HepG2 (cell line): ENCODE measurements around the gene CLPTM1L. TPM values are rescaled to one million over a fixed set of nuclear protein-coding genes. Genes with fewer than 3 reads are reported as not detected.

ENCODE experiments used
- ATAC-seq: fragments of 200-7000 bp; cut with Tn5 transposase; 3 replicates; pipeline ENCODE4 v1.9.1; 2020; ENCODE audit warnings: mild to moderate bottlenecking, moderate library complexity
- BruUV-seq: library from RNA; stranded (reverse); fragments of 400-500 nt; replicated peaks from 2 replicates; lab custom pipeline; 2021; lab: Mats Ljungman, UMichigan
- CTCF ChIA-PET: fragments of 300-600 bp; formaldehyde crosslinking; extraction: SDS; loops from one replicate; lab custom pipeline; 2021; ENCODE audit warnings: low total read pairs, inconsistent platforms, low intra/inter-chr PET ratio; lab: Yijun Ruan, JAX
- POLR2A ChIA-PET: fragments of 350-600 bp; sonication (Branson Sonifier 250); formaldehyde crosslinking; loops from one replicate; lab custom pipeline; 2020; ENCODE audit warnings: antibody characterized with exemption, inconsistent platforms; lab: Yijun Ruan, JAX
- DNase-seq: peaks from one replicate; pipeline ENCODE4 v3.0.0-alpha.2; 2015; ENCODE audit warnings: low spot score
- FAIRE-seq: peaks from 3 replicates; lab custom pipeline; 2011; peaks lifted over from hg19 to GRCh38; lab: Jason Lieb, UNC
- H2AFZ ChIP-seq: one replicate; pipeline ENCODE4 v1.6.1; 2011; ENCODE audit warnings: low read length, inconsistent platforms
- H3K27ac ChIP-seq: fragments of 300-600 bp; 3 replicates; pipeline ENCODE4 v1.8.0; 2011; ENCODE audit warnings: mixed run types, mild to moderate bottlenecking, mixed read lengths, low read length, inconsistent platforms; ENCODE audit not compliant: insufficient read depth; ENCODE audit errors: extremely low read length
- H3K27me3 ChIP-seq, 2 experiments: fragments of 200-600 bp in 1 of 2; 2 replicates in 1 of 2; 3 replicates in 1 of 2; pipeline versions ENCODE4 v1.6.0 to v1.8.0; 2011; ENCODE audit warnings: low read length in 2 of 2, mild to moderate bottlenecking in 2 of 2, moderate library complexity in 2 of 2, inconsistent platforms in 1 of 2; ENCODE audit not compliant: insufficient read depth in 2 of 2, control insufficient read depth in 1 of 2
- H3K36me3 ChIP-seq, 2 experiments: fragments of 200-600 bp in 1 of 2; replicated peaks in 1 of 2; 2 replicates in 1 of 2; 3 replicates in 1 of 2; pipeline versions ENCODE4 v1.5.1 to v1.8.0; 2011; ENCODE audit warnings: low read length in 2 of 2, inconsistent platforms in 1 of 2; ENCODE audit not compliant: insufficient read depth in 2 of 2, control insufficient read depth in 1 of 2
- H3K4me1 ChIP-seq: 2 replicates; pipeline ENCODE4 v1.5.1; 2012; ENCODE audit warnings: low read length, inconsistent platforms; ENCODE audit not compliant: insufficient read depth
- H3K4me2 ChIP-seq: 2 replicates; pipeline ENCODE4 v1.6.0; 2011; ENCODE audit warnings: low read depth, low read length, inconsistent platforms
- H3K4me3 ChIP-seq, 3 experiments: fragments of 200-600 bp in 1 of 3; sonication (generic), shearing (Covaris generic) in 1 of 3; replicated peaks in 1 of 3; 2 replicates each; pipeline ENCODE4 v1.5.1; 2011 to 2016; ENCODE audit warnings: low read length in 3 of 3, inconsistent platforms in 2 of 3, low read depth in 2 of 3, mild to moderate bottlenecking in 2 of 3, control low read depth in 1 of 3, mixed read lengths in 1 of 3; ENCODE audit not compliant: insufficient read depth in 1 of 3
- H3K79me2 ChIP-seq: one replicate; pipeline ENCODE4 v1.6.1; 2011; ENCODE audit warnings: low read length, inconsistent platforms; ENCODE audit not compliant: insufficient read depth
- H3K9ac ChIP-seq: 2 replicates; pipeline ENCODE4 v1.6.0; 2011; ENCODE audit warnings: mild to moderate bottlenecking, low read depth, low read length, inconsistent platforms; ENCODE audit not compliant: insufficient read depth
- H3K9me3 ChIP-seq: 2 replicates; pipeline ENCODE4 v1.5.1; 2012; ENCODE audit warnings: mild to moderate bottlenecking, low read length
- H4K20me1 ChIP-seq: 2 replicates; pipeline ENCODE4 v1.6.0; 2011; ENCODE audit warnings: inconsistent platforms, mild to moderate bottlenecking, low read length, moderate library complexity; ENCODE audit not compliant: insufficient read depth
- ATF1 ChIP-seq: IDR thresholded peaks from 2 replicates; pipeline ENCODE4 v1.6.1; 2016; ENCODE audit warnings: mild to moderate bottlenecking, control low read depth
- ETV6 ChIP-seq: sonication (generic); formaldehyde crosslinking; conservative IDR thresholded peaks from 2 replicates; pipeline ENCODE4 v1.4.0; 2020; ENCODE audit warnings: missing genetic modification reagents
- HNRNPH1 ChIP-seq: fragments of 200-400 bp; formaldehyde crosslinking; optimal IDR thresholded peaks from 2 replicates; pipeline ENCODE3; 2017; ENCODE audit warnings: mild to moderate bottlenecking, low read depth, low read length
- MAFF ChIP-seq: IDR thresholded peaks from 2 replicates; pipeline ENCODE4 v1.6.1; 2011; ENCODE audit warnings: low read depth, low read length, improper control_type of control experiment
- PLSCR1 ChIP-seq: sonication (generic); formaldehyde crosslinking; IDR thresholded peaks from 2 replicates; pipeline ENCODE4 v1.5.0; 2020; ENCODE audit warnings: missing genetic modification reagents, mild to moderate bottlenecking, borderline replicate concordance
- POLR2AphosphoS5 ChIP-seq: IDR thresholded peaks from 2 replicates; pipeline ENCODE4 v1.6.1; 2012; ENCODE audit warnings: low read depth, low read length
- RARG ChIP-seq: sonication (generic); formaldehyde crosslinking; IDR thresholded peaks from 2 replicates; pipeline ENCODE4 v1.4.0; 2020; ENCODE audit warnings: low read depth, mild to moderate bottlenecking, missing genetic modification reagents
- ZFP36L2 ChIP-seq: sonication (generic); formaldehyde crosslinking; IDR thresholded peaks from 2 replicates; pipeline ENCODE4 v1.4.0; 2020; ENCODE audit warnings: missing genetic modification reagents
- ZNF784 ChIP-seq: sonication (generic); formaldehyde crosslinking; IDR thresholded peaks from 2 replicates; pipeline ENCODE4 v1.5.1; 2020; ENCODE audit warnings: missing genetic modification reagents, mild to moderate bottlenecking, borderline replicate concordance
- ZNF883 ChIP-seq: sonication (generic); formaldehyde crosslinking; IDR thresholded peaks from 2 replicates; pipeline ENCODE4 v1.5.1; 2020; ENCODE audit warnings: mild to moderate bottlenecking, missing genetic modification reagents; ENCODE audit errors: not compliant biosample characterization
- WGBS: methylation state at CpG from one replicate; pipeline ENCODE4 v1.1.6; 2017; ENCODE audit warnings: low lambda C conversion rate; 5-methylcytosine and 5-hydroxymethylcytosine counted together
- in situ Hi-C: cut with HindIII; loops from 2 replicates; pipeline ENCODE4 v1.10.0; 2017; ENCODE audit warnings: low pct_unique_long_range_greater_than_20kb; ENCODE audit not compliant: extremely low pct_ligation_motif_present
- intact Hi-C: fragments of 100-400 bp; cut with micrococcal nuclease; formaldehyde crosslinking; loops from one replicate; pipeline ENCODE4 v1.10.0; 2022; ENCODE audit not compliant: unreplicated experiment
- polyA plus RNA-seq, 8 experiments: library from polyadenylated mRNA; depleted of rRNA in 3 of 8; stranded (reverse) in 7 of 8; unstranded in 1 of 8; fragments of >200 nt; fragmentation: Illumina TruSeq in 4 of 8; extraction: Trizol in 4 of 8; gene quantifications; 2 replicates each; pipeline versions ENCODE4 v1.2.1 to v1.2.3, GENCODE V29; 2011 to 2016; ENCODE audit warnings: low read depth in 4 of 8, missing spikeins in 1 of 8, mixed read lengths in 1 of 8; ENCODE audit not compliant: insufficient read depth in 1 of 8
- total RNA-seq, 5 experiments: library from RNA; depleted of rRNA; stranded (reverse); fragments of >200 nt; fragmentation: Illumina TruSeq; extraction: Trizol; gene quantifications; 2 replicates each; pipeline ENCODE4 v1.2.3, GENCODE V29; 2016; ENCODE audit warnings: low read depth in 1 of 5
- TF ChIP-seq, protein P1 (sequence below): sonication (generic); formaldehyde crosslinking; IDR thresholded peaks from 2 replicates; pipeline ENCODE4 v1.4.0; 2020; ENCODE audit warnings: missing genetic modification reagents

The CLPTM1L gene
- total and polyA plus RNA-seq, 2 of the 13 experiments (the other 11 are each of a cell fraction or from before 2014, with no cell fraction given), result 80.3 to 124 TPM

GRCh38 chr5:1298723-1299510, 46.0 kb downstream of the CLPTM1L start (continued):
- TF ChIP-seq HNRNPH1 (no peak), ZFP36L2 (CRISPR knock-in tag) (no peak), PLSCR1 (no peak), ZNF784 (CRISPR knock-in tag) (no peak), RARG (CRISPR knock-in tag) (no peak)
- TF ChIP-seq, protein P1, sequence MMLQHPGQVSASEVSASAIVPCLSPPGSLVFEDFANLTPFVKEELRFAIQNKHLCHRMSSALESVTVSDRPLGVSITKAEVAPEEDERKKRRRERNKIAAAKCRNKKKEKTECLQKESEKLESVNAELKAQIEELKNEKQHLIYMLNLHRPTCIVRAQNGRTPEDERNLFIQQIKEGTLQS (CRISPR knock-in tag), result no peak
- TF ChIP-seq, all 625 proteins: peak for 0

GRCh38 chr5:1298067-1298551, 46.8 kb downstream of the CLPTM1L start:
- Histone ChIP-seq H3K4me1 (peaks cover 18% of the 10 kb centered on the region), H3K9ac (no peak overlapping the region), H3K4me2 (no peak overlapping the region), H3K4me3 (no peak overlapping the region), H3K79me2 (no peaks in the 10 kb centered on the region), H3K27ac (no peak overlapping the region), H3K27me3 (peaks cover 7 to 57% of the 10 kb centered on the region in 2 experiments), H3K9me3 (no peaks in the 10 kb centered on the region), H4K20me1 (no peaks in the 10 kb centered on the region), H2AFZ (no peak overlapping the region), H3K36me3 (no peaks in the 10 kb centered on the region)
- CTCF ChIA-PET, result no interaction called here
- TF ChIP-seq POLR2AphosphoS5 (no peak), MAFF (no peak), ATF1 (CRISPR knock-in tag) (no peak), ETV6 (CRISPR knock-in tag) (no peak), ZNF883 (CRISPR knock-in tag) (no peak)
- FAIRE-seq, result no peak
- DNase-seq, result no peak
- POLR2A ChIA-PET, result no interaction called here
- BruUV-seq, result no TSS peak
- intact Hi-C loops (no loop called here), in situ Hi-C loops (no loop called here)
- ATAC-seq, result no peak
- 34% methylated on average over 10 of the region's 19 CpGs for WGBS
